T1000 (cell line): ENCODE measurements around the gene DUSP10.

Experiments
- DNase-seq: peaks from one replicate; lab custom pipeline; 2025; ENCODE audit warnings: mixed read lengths; lab: John Stamatoyannopoulos, UW

The DUSP10 gene

GRCh38 chr1:221693087-221693486 is 48.8 kb downstream of the DUSP10 start:
- no peak for DNase-seq

- no peak for DNase-seq
These were observed 49.2 kb downstream of the DUSP10 start for GRCh38 chr1:221692643-221693042.

- DNase-seq, result no peak
These were observed 50.6 kb downstream of the DUSP10 start for GRCh38 chr1:221691261-221691660.

GRCh38 chr1:221690858-221691257 is 51.0 kb downstream of the DUSP10 start:
- DNase-seq, result no peak

- no peak for DNase-seq
These were observed 52.8 kb downstream of the DUSP10 start for GRCh38 chr1:221689138-221689537.

- DNase-seq, result no peak
These were observed 53.4 kb downstream of the DUSP10 start for GRCh38 chr1:221688488-221688843.

- no peak for DNase-seq
These were observed 53.9 kb downstream of the DUSP10 start for GRCh38 chr1:221687836-221688487.

- no peak for DNase-seq
These were observed 58.2 kb downstream of the DUSP10 start for GRCh38 chr1:221683681-221684080.

GRCh38 chr1:221680085-221680484 is 61.8 kb downstream of the DUSP10 start:
- DNase-seq, result no peak

GRCh38 chr1:221678014-221678413 is 63.9 kb downstream of the DUSP10 start:
- no peak for DNase-seq

- no peak for DNase-seq
These were observed 65.7 kb downstream of the DUSP10 start for GRCh38 chr1:221675880-221676800.

- DNase-seq, result no peak
These were observed 68.9 kb downstream of the DUSP10 start for GRCh38 chr1:221672965-221673364.

- DNase-seq, result no peak
These were observed 69.6 kb downstream of the DUSP10 start for GRCh38 chr1:221672239-221672645.

- DNase-seq, result no peak
These were observed 71.8 kb downstream of the DUSP10 start for GRCh38 chr1:221670081-221670480.

GRCh38 chr1:221669441-221669840 is 72.4 kb downstream of the DUSP10 start:
- DNase-seq, result no peak

- DNase-seq, result no peak
These were observed 74.4 kb downstream of the DUSP10 start for GRCh38 chr1:221667504-221667903.

- DNase-seq, result no peak
These were observed 77.6 kb downstream of the DUSP10 start for GRCh38 chr1:221664253-221664652.

- DNase-seq, result no peak
These were observed 78.6 kb downstream of the DUSP10 start for GRCh38 chr1:221663321-221663720.

- no peak for DNase-seq
These were observed 86.1 kb downstream of the DUSP10 start for GRCh38 chr1:221655766-221656305.
